Vagina (tissue), 2 donors: ENCODE results near the gene CFAP46.
"Not testable (repeated sequence)": the region's sequence is repeated elsewhere in the genome, so short reads cannot be mapped to it uniquely, and the experiment has no call there.

Experiments used
- POLR2A ChIP-seq, 2 donors: fragments of 450-650 bp; IDR thresholded peaks; one replicate each; pipeline ENCODE4 v1.6.1; 2017; ENCODE audit warnings: antibody characterized with exemption in 2 of 2, mild to moderate bottlenecking in 2 of 2, moderate library complexity in 2 of 2
- TF ChIP-seq, protein P1 (sequence below), 3 experiments: fragments of 450-650 bp in 2 of 3; fragments of 200-600 bp in 1 of 3; sonication (generic) in 1 of 3; IDR thresholded peaks; one replicate each; pipeline ENCODE4 v1.5.1; 2017 to 2019; ENCODE audit warnings: antibody characterized with exemption in 3 of 3, mild to moderate bottlenecking in 2 of 3, moderate library complexity in 2 of 3

DNA sequence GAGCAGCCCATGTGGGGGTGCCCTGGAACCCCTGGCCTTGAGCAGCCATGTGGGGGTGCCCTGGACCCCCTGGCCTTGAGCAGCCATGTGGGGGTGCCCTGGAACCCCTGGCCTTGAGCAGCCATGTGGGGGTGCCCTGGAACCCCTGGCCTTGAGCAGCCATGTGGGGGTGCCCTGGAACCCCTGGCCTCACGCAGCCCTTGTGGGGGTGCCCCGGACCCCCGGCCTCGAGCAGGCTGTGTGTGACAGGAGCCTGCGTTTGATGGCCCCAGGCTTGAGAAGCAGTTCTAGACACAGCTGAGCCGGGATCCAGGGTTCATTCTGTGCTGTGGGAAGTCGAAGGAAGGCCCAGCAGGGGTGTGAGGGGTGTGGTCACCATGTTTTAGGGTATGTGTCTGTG is 19.0 kb downstream of the CFAP46 start:
- TF ChIP-seq, protein P1, sequence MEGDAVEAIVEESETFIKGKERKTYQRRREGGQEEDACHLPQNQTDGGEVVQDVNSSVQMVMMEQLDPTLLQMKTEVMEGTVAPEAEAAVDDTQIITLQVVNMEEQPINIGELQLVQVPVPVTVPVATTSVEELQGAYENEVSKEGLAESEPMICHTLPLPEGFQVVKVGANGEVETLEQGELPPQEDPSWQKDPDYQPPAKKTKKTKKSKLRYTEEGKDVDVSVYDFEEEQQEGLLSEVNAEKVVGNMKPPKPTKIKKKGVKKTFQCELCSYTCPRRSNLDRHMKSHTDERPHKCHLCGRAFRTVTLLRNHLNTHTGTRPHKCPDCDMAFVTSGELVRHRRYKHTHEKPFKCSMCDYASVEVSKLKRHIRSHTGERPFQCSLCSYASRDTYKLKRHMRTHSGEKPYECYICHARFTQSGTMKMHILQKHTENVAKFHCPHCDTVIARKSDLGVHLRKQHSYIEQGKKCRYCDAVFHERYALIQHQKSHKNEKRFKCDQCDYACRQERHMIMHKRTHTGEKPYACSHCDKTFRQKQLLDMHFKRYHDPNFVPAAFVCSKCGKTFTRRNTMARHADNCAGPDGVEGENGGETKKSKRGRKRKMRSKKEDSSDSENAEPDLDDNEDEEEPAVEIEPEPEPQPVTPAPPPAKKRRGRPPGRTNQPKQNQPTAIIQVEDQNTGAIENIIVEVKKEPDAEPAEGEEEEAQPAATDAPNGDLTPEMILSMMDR (IDR thresholded peaks at IDR 0.05): not testable (repeated sequence)
- TF ChIP-seq POLR2A (IDR thresholded peaks at IDR 0.05): not testable (repeated sequence)
